ENCODE results near the gene RIC3.

Gene RIC3

DNA sequence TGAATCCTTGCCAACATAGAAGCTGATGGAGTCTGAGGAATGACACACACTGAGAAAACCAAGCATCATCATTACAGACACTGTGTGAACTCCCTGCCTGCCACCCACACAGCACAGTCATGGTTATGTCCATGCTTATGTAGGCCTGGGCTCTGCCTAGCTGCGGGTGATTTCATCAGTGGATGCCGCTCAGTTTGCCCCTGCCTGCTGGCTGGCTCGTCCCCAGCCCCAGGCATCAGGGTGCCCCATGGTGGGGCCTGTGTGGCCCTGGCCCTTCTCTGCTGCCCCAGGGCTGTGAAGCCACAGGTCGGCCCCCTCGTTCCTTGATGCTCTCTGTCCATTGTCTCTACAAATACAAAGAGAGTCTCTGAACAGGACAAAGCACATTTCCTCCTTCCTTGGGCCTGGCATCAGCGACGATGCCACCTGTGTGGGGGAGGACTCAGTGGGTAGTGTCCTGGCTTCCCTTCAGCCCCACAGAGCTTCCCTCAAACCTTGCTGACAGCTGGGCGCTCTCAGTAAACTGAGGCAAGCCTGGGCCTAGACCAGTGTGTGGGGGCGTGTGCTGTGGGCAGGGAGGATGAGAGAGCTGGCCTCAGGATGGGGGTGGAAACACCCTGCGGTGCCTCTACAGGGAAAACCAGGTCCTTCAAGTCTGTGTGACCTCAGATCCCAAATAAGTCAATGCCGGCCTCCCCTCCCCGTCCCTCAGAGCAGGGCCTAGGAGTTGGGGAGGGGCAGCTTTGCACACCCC lies 107.8 kb downstream of the RIC3 start:
- TF ChIP-seq, protein P1, sequence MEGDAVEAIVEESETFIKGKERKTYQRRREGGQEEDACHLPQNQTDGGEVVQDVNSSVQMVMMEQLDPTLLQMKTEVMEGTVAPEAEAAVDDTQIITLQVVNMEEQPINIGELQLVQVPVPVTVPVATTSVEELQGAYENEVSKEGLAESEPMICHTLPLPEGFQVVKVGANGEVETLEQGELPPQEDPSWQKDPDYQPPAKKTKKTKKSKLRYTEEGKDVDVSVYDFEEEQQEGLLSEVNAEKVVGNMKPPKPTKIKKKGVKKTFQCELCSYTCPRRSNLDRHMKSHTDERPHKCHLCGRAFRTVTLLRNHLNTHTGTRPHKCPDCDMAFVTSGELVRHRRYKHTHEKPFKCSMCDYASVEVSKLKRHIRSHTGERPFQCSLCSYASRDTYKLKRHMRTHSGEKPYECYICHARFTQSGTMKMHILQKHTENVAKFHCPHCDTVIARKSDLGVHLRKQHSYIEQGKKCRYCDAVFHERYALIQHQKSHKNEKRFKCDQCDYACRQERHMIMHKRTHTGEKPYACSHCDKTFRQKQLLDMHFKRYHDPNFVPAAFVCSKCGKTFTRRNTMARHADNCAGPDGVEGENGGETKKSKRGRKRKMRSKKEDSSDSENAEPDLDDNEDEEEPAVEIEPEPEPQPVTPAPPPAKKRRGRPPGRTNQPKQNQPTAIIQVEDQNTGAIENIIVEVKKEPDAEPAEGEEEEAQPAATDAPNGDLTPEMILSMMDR (IDR thresholded peaks at IDR 0.05; ENCODE audit: control insufficient read depth, extremely low read depth, insufficient read depth) = no peak
- DNase-seq (ENCODE audit: low read depth) = no peak
- H3K4me3 ChIP-seq (ENCODE audit: low read depth, low read length) = no peak overlapping the region

DNA sequence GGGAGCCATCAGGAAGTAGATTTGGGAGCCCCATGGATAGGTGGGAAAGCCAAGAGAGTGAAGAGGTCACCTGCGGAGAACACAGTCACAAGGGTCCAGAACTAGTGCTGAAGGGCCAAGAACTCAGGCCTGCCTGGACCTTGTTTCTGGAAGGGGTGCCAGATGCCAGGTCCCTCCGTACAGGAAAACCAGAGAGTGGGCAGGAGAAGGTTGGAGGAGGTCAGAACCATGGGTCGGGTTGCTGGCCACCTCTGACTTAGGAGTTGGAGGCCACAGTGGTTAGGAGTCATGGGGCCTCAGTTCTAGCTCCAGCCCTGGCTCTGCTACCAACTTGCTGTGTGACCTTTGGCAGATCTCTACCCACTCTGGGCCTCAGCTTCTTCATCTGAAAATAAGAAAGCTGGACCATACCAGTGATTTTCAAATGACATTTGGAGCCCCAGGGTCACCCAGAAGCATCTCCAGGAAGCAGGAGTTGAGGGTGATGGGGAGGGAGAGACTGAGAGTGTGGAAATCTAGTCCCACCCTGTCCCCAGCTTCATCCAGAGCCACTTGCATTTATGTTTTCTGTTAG lies 108.6 kb downstream of the RIC3 start:
- TF ChIP-seq, protein P1 (IDR thresholded peaks at IDR 0.05; ENCODE audit: control insufficient read depth, extremely low read depth, insufficient read depth) = no peak
- H3K4me3 ChIP-seq (ENCODE audit: low read depth, low read length) = no peak overlapping the region
- no peak for DNase-seq (ENCODE audit: low read depth)

DNA sequence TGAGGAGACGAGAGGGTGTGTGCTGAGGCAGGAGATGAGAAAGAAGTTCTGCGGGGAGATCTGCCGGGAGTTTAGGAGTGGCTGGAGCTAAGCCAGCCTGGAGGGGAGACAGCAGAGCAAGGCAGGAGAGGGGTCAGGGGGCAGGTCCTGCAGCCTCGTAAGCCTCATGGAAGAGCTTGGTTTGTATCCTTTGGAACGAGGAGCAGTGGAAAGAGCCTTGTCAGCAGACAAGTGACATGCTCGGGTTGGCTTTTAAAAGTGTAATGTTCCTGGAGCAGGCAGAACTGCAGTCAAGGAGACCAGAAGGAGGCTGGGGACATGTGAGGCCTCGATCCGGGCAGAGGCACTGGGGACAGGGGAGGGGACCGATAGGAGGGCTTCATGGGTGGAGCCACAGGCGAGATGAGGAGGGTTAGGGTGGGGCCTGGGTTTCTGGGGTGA lies 109.2 kb downstream of the RIC3 start:
- TF ChIP-seq, protein P1 (IDR thresholded peaks at IDR 0.05; ENCODE audit: control insufficient read depth, extremely low read depth, insufficient read depth) = no peak
- DNase-seq (ENCODE audit: low read depth) = no peak
- no peak overlapping the region for H3K4me3 ChIP-seq (ENCODE audit: low read depth, low read length)

DNA sequence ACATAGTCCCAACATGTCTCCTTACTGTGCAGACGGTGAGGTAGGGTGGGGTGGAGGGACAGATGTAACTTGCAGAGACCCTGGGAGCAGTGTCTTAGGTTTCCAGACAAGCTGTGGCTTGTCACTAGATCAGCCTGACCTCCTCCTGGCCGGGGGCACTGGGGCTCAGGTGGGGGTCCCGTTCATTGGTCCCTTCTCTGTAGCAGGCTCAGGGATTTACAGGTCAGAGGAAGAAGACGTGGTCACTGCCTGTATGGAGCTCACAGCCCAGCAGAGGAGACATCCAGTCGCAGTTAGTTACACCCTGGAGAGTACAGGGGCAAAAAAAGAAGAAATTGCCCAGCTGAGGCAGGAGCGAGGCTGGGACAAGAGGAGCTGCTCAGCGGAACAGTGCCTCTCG lies 109.8 kb downstream of the RIC3 start:
- H3K4me3 ChIP-seq (ENCODE audit: low read depth, low read length) = no peak overlapping the region
- DNase-seq (ENCODE audit: low read depth) = no peak
- TF ChIP-seq, protein P1 (IDR thresholded peaks at IDR 0.05; ENCODE audit: control insufficient read depth, extremely low read depth, insufficient read depth) = no peak

DNA sequence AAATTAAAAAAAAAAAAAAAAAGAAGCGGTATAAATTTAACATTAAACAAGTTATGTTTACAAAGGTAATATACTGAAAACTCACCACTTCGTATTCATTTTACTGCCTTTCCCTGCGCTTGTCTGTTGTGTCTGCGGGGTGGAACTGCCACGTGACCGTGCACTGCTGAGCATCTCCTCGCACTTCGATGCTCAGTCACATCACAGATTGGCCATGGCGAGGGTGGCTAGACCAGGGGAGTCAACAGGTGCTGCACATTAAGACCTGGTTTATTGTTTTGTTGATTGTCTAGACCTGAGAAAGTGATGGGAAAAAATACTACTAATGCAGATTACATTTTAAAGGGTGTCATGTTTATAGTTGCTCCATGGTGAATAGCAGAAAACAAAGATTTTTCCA lies 110.6 kb downstream of the RIC3 start:
- DNase-seq (ENCODE audit: low read depth) = no peak
- H3K4me3 ChIP-seq (ENCODE audit: low read depth, low read length) = no peak overlapping the region
- TF ChIP-seq, protein P1 (IDR thresholded peaks at IDR 0.05; ENCODE audit: control insufficient read depth, extremely low read depth, insufficient read depth) = no peak

DNA sequence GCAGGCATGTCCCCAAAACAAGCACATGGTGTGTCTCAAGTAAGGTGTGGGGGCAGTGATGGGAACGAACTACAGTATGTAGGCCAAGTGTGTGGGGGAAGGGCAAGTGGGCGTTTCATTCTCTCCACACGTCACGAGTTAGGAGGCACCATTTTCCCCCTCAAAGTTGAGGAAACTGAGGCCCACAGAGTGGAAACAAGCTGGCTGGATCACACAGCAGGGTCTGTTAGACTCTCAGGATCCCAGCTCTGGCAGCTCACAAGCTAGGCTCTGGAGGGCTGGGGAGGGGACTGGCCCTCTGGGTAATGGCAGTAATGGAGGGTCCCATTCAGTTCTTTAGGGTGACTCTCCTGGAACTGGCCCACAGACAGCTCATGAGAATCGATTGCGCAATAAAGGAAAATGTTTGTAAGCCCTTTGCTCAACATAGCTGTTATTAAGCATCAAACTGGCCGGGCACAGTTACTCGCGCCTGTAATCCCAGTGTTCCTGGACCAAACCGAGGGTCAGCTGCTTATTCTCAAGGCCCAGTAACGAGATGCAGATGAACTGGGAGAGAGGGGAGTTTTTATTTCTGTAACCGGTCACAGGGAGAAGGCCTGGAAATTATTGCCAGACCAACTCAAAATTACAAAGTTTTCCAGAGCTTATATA lies 111.9 kb downstream of the RIC3 start:
- TF ChIP-seq, protein P1 (IDR thresholded peaks at IDR 0.05; ENCODE audit: control insufficient read depth, extremely low read depth, insufficient read depth) = no peak
- H3K4me3 ChIP-seq (ENCODE audit: low read depth, low read length) = no peak overlapping the region
- no peak for DNase-seq (ENCODE audit: low read depth)

All from LNCaP clone FGC (cell line).